Measurements from ENCODE around the gene CACNA1I.

CACNA1I gene

GRCh38 chr22:39651053-39651996 is 80.8 kb downstream of the CACNA1I start:
- DNase-seq (ENCODE audit: low spot score) = no peak
- TF ChIP-seq, protein P1, sequence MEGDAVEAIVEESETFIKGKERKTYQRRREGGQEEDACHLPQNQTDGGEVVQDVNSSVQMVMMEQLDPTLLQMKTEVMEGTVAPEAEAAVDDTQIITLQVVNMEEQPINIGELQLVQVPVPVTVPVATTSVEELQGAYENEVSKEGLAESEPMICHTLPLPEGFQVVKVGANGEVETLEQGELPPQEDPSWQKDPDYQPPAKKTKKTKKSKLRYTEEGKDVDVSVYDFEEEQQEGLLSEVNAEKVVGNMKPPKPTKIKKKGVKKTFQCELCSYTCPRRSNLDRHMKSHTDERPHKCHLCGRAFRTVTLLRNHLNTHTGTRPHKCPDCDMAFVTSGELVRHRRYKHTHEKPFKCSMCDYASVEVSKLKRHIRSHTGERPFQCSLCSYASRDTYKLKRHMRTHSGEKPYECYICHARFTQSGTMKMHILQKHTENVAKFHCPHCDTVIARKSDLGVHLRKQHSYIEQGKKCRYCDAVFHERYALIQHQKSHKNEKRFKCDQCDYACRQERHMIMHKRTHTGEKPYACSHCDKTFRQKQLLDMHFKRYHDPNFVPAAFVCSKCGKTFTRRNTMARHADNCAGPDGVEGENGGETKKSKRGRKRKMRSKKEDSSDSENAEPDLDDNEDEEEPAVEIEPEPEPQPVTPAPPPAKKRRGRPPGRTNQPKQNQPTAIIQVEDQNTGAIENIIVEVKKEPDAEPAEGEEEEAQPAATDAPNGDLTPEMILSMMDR (IDR thresholded peaks at IDR 0.05; ENCODE audit: borderline replicate concordance, control extremely low read depth, extremely low read depth, insufficient read depth, missing control alignments) = no peak
- in situ Hi-C loops (cut with MboI; ENCODE audit: low sequenced_read_pairs, unreplicated experiment) = no loop called here

DNA sequence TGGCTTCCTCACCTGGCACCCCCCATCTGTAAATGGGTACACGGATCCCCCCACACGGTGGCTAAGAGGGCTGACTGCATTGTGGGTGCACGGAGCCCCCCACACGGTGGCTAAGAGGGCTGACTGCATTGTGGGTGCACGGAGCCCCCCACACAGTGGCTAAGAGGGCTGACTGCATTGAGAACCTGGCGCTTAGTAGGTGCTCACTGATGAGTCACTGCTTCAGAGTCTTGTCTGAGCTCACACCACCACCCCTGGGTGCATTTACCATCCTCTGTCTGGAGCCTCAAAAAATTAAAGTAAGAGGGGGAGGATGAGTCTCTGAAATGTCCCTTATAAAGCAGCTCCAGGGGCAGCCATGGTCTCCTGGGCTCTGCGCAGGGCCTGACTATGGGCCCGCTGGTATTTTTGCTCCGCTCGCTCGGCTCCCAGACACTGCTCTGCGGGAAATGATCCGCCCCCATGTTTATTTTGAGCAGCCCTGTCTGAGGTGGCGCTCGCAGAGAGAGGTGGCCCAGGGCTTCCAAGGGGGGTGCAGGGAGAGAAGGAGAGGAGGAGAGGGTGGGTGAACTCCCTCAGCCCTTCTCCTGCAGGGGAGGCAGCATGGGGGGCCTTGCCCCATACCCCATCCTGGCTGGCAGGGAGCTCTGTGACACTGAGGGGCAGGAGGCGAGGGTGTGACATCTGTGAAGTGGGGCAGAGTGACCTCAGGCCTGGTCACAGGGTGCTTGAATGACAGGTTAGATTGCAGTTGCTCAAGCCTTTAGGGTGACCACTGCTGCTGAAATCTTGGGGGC is 82.6 kb downstream of the CACNA1I start:
- in situ Hi-C loops (cut with MboI; ENCODE audit: low sequenced_read_pairs, unreplicated experiment) = no loop called here
- TF ChIP-seq, protein P1 (IDR thresholded peaks at IDR 0.05; ENCODE audit: borderline replicate concordance, control extremely low read depth, extremely low read depth, insufficient read depth, missing control alignments) = no peak
- DNase-seq (ENCODE audit: low spot score) = no peak

DNA sequence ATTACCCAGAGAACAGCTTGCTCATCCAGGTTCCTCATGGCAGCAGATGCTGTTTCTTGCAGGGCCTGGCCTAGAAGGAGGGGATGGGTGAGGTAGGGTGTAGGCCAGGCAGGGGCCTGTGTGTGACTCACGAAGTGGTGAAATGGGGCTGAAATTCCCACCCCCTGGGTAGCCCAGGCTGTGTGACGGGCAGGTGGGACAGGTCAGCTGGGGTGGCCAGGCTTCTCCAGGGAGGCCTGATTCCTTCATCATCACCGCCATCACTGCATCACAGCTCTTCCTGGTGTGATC is 83.2 kb downstream of the CACNA1I start:
- in situ Hi-C loops (cut with MboI; ENCODE audit: low sequenced_read_pairs, unreplicated experiment) = no loop called here
- no peak for DNase-seq (ENCODE audit: low spot score)
- TF ChIP-seq, protein P1 (IDR thresholded peaks at IDR 0.05; ENCODE audit: borderline replicate concordance, control extremely low read depth, extremely low read depth, insufficient read depth, missing control alignments) = no peak

- in situ Hi-C loops (cut with MboI; ENCODE audit: low sequenced_read_pairs, unreplicated experiment) = no loop called here
- no peak for DNase-seq (ENCODE audit: low spot score)
- TF ChIP-seq, protein P1 (IDR thresholded peaks at IDR 0.05; ENCODE audit: borderline replicate concordance, control extremely low read depth, extremely low read depth, insufficient read depth, missing control alignments) = no peak
These were observed 83.8 kb downstream of the CACNA1I start for GRCh38 chr22:39654131-39654926.

GRCh38 chr22:39655004-39655579 is 84.5 kb downstream of the CACNA1I start:
- TF ChIP-seq, protein P1 (IDR thresholded peaks at IDR 0.05; ENCODE audit: borderline replicate concordance, control extremely low read depth, extremely low read depth, insufficient read depth, missing control alignments) = no peak
- no peak for DNase-seq (ENCODE audit: low spot score)
- in situ Hi-C loops (cut with MboI; ENCODE audit: low sequenced_read_pairs, unreplicated experiment) = no loop called here

GRCh38 chr22:39655831-39656230 is 85.3 kb downstream of the CACNA1I start:
- TF ChIP-seq, protein P1 (IDR thresholded peaks at IDR 0.05; ENCODE audit: borderline replicate concordance, control extremely low read depth, extremely low read depth, insufficient read depth, missing control alignments) = no peak
- DNase-seq (ENCODE audit: low spot score) = no peak
- in situ Hi-C loops (cut with MboI; ENCODE audit: low sequenced_read_pairs, unreplicated experiment) = no loop called here
